Neural progenitor cell (in vitro differentiated cells): Measurements from ENCODE around the gene SREBF1. TPM values are rescaled to one million over a fixed set of nuclear protein-coding genes. Genes with fewer than 3 reads are reported as not detected.

ENCODE experiments used
- DNase-seq: peaks from one replicate; pipeline ENCODE4 v3.0.0-alpha.2; 2016; ENCODE audit warnings: low spot score
- H2AFZ ChIP-seq: fragments of 200-600 bp; sonication (generic); replicated peaks from 2 replicates; pipeline ENCODE4 v1.6.1; 2016; ENCODE audit warnings: antibody characterized with exemption
- H3F3A ChIP-seq: fragments of 200-600 bp; sonication (generic); 2 replicates; pipeline ENCODE4 v1.6.1; 2016; ENCODE audit warnings: antibody characterized with exemption, low read depth
- H3K27ac ChIP-seq: fragments of 200-600 bp; sonication (generic); 2 replicates; pipeline ENCODE4 v1.5.1; 2016; ENCODE audit warnings: mild to moderate bottlenecking
- H3K27me3 ChIP-seq: fragments of 200-600 bp; sonication (generic); 2 replicates; pipeline ENCODE4 v1.6.1; 2016; ENCODE audit warnings: mild to moderate bottlenecking, moderate library complexity
- H3K36me3 ChIP-seq: fragments of 200-600 bp; sonication (generic); 2 replicates; pipeline ENCODE4 v1.5.1; 2016
- H3K4me1 ChIP-seq: fragments of 200-600 bp; sonication (generic); 2 replicates; pipeline ENCODE4 v1.6.1; 2016; ENCODE audit warnings: mixed run types
- H3K4me2 ChIP-seq: fragments of 200-600 bp; sonication (generic); 2 replicates; pipeline ENCODE4 v1.6.1; 2016
- H3K4me3 ChIP-seq: fragments of 200-600 bp; sonication (generic); 2 replicates; pipeline ENCODE4 v1.5.1; 2016
- H3K79me2 ChIP-seq: fragments of 200-600 bp; sonication (generic); 2 replicates; pipeline ENCODE4 v1.6.1; 2016; ENCODE audit warnings: low read depth
- H3K9ac ChIP-seq: fragments of 200-600 bp; sonication (generic); 2 replicates; pipeline ENCODE4 v1.6.1; 2016
- H3K9me3 ChIP-seq: fragments of 200-600 bp; sonication (generic); 2 replicates; pipeline ENCODE4 v1.5.1; 2016; ENCODE audit warnings: low read depth
- H4K20me1 ChIP-seq: fragments of 200-600 bp; sonication (generic); 2 replicates; pipeline ENCODE4 v1.6.1; 2016; ENCODE audit warnings: low read depth
- H3K27ac Mint-ChIP-seq: 3 replicates; pipeline ENCODE4 v1.8.0; 2021; ENCODE audit warnings: mixed read lengths
- H3K27me3 Mint-ChIP-seq: 2 replicates; pipeline ENCODE4 v1.8.0; 2022; ENCODE audit warnings: low read depth, mild to moderate bottlenecking, inconsistent platforms, moderate library complexity, mixed read lengths; ENCODE audit not compliant: insufficient read depth
- H3K36me3 Mint-ChIP-seq: 3 replicates; pipeline ENCODE4 v1.8.0; 2021; ENCODE audit warnings: mixed read lengths
- H3K4me1 Mint-ChIP-seq: 3 replicates; pipeline ENCODE4 v1.8.0; 2021; ENCODE audit warnings: mixed read lengths
- H3K4me3 Mint-ChIP-seq: 3 replicates; pipeline ENCODE4 v1.8.0; 2021; ENCODE audit warnings: mild to moderate bottlenecking, moderate library complexity, mixed read lengths
- H3K9me3 Mint-ChIP-seq: 3 replicates; pipeline ENCODE4 v1.8.0; 2020; ENCODE audit warnings: mixed read lengths
- EZH2 ChIP-seq: fragments of 200-600 bp; sonication (generic); IDR thresholded peaks from 2 replicates; pipeline ENCODE4 v1.6.1; 2017; ENCODE audit warnings: antibody characterized with exemption, mild to moderate bottlenecking, moderate library complexity
- EZH2phosphoT487 ChIP-seq: fragments of 200-600 bp; sonication (generic); IDR thresholded peaks from 2 replicates; pipeline ENCODE4 v1.6.1; 2017; ENCODE audit warnings: antibody characterized with exemption
- total RNA-seq: library from RNA; depleted of rRNA; stranded (reverse); fragments of >200 nt; gene quantifications from 2 replicates; pipeline ENCODE4 v1.2.3, GENCODE V29; 2015; ENCODE audit warnings: low replicate concordance
- TF ChIP-seq, protein P1 (sequence below): fragments of 200-600 bp; sonication (generic); IDR thresholded peaks from 2 replicates; pipeline ENCODE4 v1.5.1; 2017; ENCODE audit warnings: antibody characterized with exemption, mild to moderate bottlenecking

The SREBF1 gene
- total RNA-seq, 1 donor from 2014 or later, result 12.7 TPM

DNA sequence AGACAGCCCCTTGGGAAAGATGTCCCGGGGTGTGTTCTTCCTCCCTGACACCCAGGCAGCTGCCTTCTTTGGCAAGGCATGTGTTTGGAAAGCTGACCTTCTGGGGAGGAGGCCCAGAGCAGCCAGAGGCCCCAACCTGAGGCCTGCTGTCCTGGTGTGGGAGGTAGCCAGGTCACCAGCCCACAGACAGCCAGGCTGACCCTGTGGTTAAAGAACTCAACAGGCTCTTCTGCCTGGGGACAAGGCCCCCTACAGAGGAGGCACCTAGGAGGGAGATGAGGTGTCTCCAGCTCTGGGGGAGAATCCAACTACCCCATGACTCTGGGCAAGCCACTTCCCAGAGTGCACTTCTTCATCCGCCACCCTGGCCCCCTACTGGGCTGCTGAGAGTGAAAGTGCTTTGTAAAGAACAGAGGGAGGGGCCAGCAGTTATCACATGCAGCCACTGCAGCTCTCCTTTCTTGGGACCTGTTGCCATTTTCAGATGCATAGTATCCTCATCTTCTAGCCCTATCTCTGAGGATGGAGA is 13.1 kb upstream of the SREBF1 start:
- peak overlapping the region; percentile 35 for H3K4me3 Mint-ChIP-seq
- TF ChIP-seq EZH2, result no peak
- TF ChIP-seq, protein P1, sequence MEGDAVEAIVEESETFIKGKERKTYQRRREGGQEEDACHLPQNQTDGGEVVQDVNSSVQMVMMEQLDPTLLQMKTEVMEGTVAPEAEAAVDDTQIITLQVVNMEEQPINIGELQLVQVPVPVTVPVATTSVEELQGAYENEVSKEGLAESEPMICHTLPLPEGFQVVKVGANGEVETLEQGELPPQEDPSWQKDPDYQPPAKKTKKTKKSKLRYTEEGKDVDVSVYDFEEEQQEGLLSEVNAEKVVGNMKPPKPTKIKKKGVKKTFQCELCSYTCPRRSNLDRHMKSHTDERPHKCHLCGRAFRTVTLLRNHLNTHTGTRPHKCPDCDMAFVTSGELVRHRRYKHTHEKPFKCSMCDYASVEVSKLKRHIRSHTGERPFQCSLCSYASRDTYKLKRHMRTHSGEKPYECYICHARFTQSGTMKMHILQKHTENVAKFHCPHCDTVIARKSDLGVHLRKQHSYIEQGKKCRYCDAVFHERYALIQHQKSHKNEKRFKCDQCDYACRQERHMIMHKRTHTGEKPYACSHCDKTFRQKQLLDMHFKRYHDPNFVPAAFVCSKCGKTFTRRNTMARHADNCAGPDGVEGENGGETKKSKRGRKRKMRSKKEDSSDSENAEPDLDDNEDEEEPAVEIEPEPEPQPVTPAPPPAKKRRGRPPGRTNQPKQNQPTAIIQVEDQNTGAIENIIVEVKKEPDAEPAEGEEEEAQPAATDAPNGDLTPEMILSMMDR, result no peak
- no peak overlapping the region for H3K27ac ChIP-seq
- no peaks in the 10 kb centered on the region for H3K36me3 ChIP-seq
- peak; percentile 58 for DNase-seq
- H3K4me2 ChIP-seq, result peak overlapping the region; percentile 39
- H3K4me3 ChIP-seq, result no peak overlapping the region
- H3K27me3 ChIP-seq, result no peaks in the 10 kb centered on the region
- H3K79me2 ChIP-seq, result no peaks in the 10 kb centered on the region
- H3K9ac ChIP-seq, result no peak overlapping the region
- H3K27me3 Mint-ChIP-seq, result peaks cover 3% of the 10 kb centered on the region
- H3K9me3 ChIP-seq, result no peaks in the 10 kb centered on the region
- H3K36me3 Mint-ChIP-seq, result no peaks in the 10 kb centered on the region
- H3F3A ChIP-seq, result peaks cover 8% of the 10 kb centered on the region
- H3K4me1 Mint-ChIP-seq, result peaks cover 73% of the 10 kb centered on the region
- peaks cover 65% of the 10 kb centered on the region for H3K4me1 ChIP-seq
- H4K20me1 ChIP-seq, result no peaks in the 10 kb centered on the region
- no peak overlapping the region for H2AFZ ChIP-seq
- H3K9me3 Mint-ChIP-seq, result no peaks in the 10 kb centered on the region
- no peak overlapping the region for H3K27ac Mint-ChIP-seq

DNA sequence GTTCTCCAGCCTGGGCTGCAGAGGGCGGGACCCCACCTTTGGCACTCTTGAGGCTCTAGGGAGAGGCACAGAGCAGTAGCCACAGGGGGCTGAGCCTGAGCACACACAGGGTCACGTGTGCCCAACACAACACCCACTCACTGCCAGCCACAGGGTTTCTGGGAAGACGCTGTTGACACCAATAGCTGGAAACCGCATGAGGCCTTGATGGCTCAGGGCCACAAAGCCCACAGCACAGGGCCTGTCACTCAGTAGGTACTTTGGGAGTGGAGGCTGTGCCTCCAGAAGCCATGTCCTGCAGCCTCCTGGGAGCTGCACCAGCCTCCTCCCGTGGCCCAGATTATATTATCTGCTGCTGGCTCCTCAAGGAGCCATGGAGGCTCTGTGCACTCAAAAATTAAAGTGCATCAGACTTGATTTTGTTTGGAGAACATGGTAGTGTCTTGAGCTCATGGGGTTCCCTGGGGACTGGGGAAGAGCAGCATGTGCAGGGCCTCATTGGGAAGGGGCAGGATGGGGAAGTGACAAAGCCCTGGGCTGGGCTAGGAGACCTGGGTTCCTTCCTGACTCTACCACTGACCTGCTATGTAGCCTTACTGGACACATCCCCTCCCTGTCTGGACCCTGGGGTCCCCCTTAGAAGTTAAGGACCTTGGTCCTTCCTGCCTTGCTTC is 12.5 kb upstream of the SREBF1 start:
- TF ChIP-seq, protein P1, result no peak
- TF ChIP-seq EZH2 (no peak), EZH2phosphoT487 (no peak)
- Histone ChIP-seq H3K36me3 (no peaks in the 10 kb centered on the region), H3K9me3 (no peaks in the 10 kb centered on the region), H4K20me1 (no peaks in the 10 kb centered on the region), H3K4me1 (peaks cover 62% of the 10 kb centered on the region), H3K79me2 (no peaks in the 10 kb centered on the region), H3K4me3 (no peak overlapping the region), H3F3A (peaks cover 8% of the 10 kb centered on the region), H3K27me3 (no peaks in the 10 kb centered on the region), H3K4me2 (no peak overlapping the region), H2AFZ (no peak overlapping the region), H3K27ac (no peak overlapping the region), H3K9ac (no peak overlapping the region)
- no peaks in the 10 kb centered on the region for H3K9me3 Mint-ChIP-seq
- peaks cover 69% of the 10 kb centered on the region for H3K4me1 Mint-ChIP-seq
- H3K4me3 Mint-ChIP-seq, result no peak overlapping the region
- H3K27me3 Mint-ChIP-seq, result peaks cover 3% of the 10 kb centered on the region
- no peak overlapping the region for H3K27ac Mint-ChIP-seq
- no peak for DNase-seq
- no peaks in the 10 kb centered on the region for H3K36me3 Mint-ChIP-seq

DNA sequence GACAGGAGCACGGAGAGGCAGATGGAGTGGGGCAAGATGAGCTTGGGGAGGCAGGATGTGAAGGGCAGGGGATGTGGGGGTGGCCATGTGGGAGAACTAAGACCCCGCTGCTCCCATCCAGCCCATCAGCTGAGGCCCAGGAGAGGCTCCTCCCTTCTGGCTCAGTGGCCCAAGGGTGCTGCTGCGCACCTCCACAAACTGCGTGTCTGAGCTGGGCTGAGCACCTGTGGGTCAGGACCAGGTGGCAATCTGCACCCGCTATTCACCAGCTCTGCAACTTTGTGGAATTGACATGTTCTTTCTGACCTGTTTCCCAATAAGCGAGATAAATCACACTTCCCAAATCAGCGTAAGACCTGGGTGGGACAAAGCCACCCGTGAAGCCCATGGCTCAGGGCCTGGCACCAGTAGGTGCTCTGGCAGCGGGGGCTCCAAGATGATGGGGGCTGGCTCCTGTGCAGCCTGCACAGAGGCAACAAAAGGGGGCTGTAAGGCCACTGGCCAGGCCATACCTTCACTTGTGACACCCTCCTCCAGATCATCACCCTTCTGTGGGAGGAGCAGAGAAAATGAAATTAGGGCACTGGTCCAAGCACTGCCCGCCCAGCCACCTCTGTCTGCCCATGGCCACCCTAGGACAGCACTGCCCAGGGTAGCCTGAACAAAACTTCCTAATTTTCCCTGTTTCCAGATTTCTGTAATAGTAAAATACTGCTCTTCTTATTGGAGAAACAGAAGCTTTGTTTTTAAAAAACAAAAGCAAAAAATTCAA is 11.7 kb upstream of the SREBF1 start:
- H3K4me3 Mint-ChIP-seq, result no peak overlapping the region
- no peaks in the 10 kb centered on the region for H3K9me3 Mint-ChIP-seq
- H3K36me3 Mint-ChIP-seq, result no peaks in the 10 kb centered on the region
- H3K4me1 Mint-ChIP-seq, result peaks cover 64% of the 10 kb centered on the region
- no peak overlapping the region for H2AFZ ChIP-seq
- H3K4me1 ChIP-seq, result peaks cover 62% of the 10 kb centered on the region
- TF ChIP-seq EZH2, result no peak
- TF ChIP-seq EZH2phosphoT487, result no peak
- TF ChIP-seq, protein P1, result no peak
- no peak for DNase-seq
- H3K4me3 ChIP-seq, result no peak overlapping the region
- peak overlapping the region; percentile 2 for H3K4me2 ChIP-seq
- H3K27ac Mint-ChIP-seq, result no peak overlapping the region
- no peaks in the 10 kb centered on the region for H3K79me2 ChIP-seq
- no peaks in the 10 kb centered on the region for H3K27me3 ChIP-seq
- no peaks in the 10 kb centered on the region for H3K9me3 ChIP-seq
- no peak overlapping the region for H3K27ac ChIP-seq
- H3F3A ChIP-seq, result peaks cover 8% of the 10 kb centered on the region
- peaks cover 3% of the 10 kb centered on the region for H3K27me3 Mint-ChIP-seq
- no peak overlapping the region for H3K9ac ChIP-seq
- no peaks in the 10 kb centered on the region for H3K36me3 ChIP-seq
- H4K20me1 ChIP-seq, result no peaks in the 10 kb centered on the region
